ENCODE data around the gene LDHB.
"Not testable (repeated sequence)": the region's sequence is repeated elsewhere in the genome, so short reads cannot be mapped to it uniquely, and the experiment has no call there.

LDHB gene

DNA sequence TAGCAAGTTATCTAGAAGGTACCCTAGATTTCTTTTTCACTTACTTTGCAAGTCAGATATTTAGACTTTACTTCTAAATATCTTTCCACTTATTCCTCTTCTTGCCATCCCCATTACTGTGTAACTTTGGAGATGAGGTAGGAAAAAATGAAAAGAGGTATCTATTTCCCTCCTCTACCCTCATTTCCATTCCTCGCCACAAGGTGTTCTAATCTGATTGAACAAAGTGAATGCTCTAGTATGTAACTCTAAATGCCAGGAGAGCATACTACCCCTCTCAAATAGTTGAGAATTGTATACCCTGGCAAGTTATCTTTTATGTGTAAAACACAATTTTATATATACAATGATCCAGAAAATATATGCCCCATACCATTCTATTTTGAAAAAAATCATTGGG lies 1.7 kb upstream of the LDHB start:
- H3K9ac ChIP-seq (ENCODE audit: low read length), result no peak overlapping the region
- H3K9me3 ChIP-seq (ENCODE audit: low read length), result no peaks in the 10 kb centered on the region
- H3K27me3 ChIP-seq (ENCODE audit: control insufficient read depth in 1 of 2, insufficient read depth in 2 of 2, low read length in 2 of 2), result no peaks in the 10 kb centered on the region
- no peak overlapping the region for H3K4me3 ChIP-seq (ENCODE audit: low read depth in 1 of 2, low read length in 2 of 2)
- peaks cover 20% of the 10 kb centered on the region for H3K4me1 ChIP-seq (ENCODE audit: insufficient read depth, low read length)
- H3K36me3 ChIP-seq (ENCODE audit: insufficient read depth, low read length), result no peaks in the 10 kb centered on the region
- no peak overlapping the region for H3K27ac ChIP-seq (ENCODE audit: low read depth, low read length)

DNA sequence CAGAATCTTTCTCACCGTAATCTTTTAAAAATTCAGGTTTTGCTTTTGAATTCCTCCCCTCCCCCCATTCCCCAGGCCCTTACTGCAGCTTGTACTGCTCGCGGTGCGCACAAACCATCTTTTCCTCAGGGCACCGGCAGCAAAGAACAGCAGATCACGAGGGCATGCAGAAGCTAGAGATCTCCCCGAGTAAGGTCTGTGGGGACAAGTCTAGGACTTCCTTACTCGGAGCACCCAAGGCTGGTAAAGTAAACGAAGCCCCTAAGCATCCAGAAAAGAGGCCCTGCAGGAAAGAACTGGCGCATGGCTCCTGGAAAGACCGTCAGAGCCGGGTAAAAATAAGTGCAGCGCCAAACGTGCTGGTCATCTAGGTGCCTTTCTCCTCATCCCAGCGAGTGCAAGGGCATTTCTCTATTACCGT lies 727 bp downstream of the LDHB start:
- H3K4me1 ChIP-seq (ENCODE audit: insufficient read depth, low read length), result peaks cover 20% of the 10 kb centered on the region
- H3K9me3 ChIP-seq (ENCODE audit: low read length), result no peaks in the 10 kb centered on the region
- peak overlapping the region; percentile 67 for H3K9ac ChIP-seq (ENCODE audit: low read length)
- no peaks in the 10 kb centered on the region for H3K27me3 ChIP-seq (ENCODE audit: control insufficient read depth in 1 of 2, insufficient read depth in 2 of 2, low read length in 2 of 2)
- H3K27ac ChIP-seq (ENCODE audit: low read depth, low read length), result peak overlapping the region; percentile 93
- H3K36me3 ChIP-seq (ENCODE audit: insufficient read depth, low read length), result peaks cover 14% of the 10 kb centered on the region
- H3K4me3 ChIP-seq (ENCODE audit: low read depth in 1 of 2, low read length in 2 of 2), result peak overlapping the region; percentile 86 to 95

DNA sequence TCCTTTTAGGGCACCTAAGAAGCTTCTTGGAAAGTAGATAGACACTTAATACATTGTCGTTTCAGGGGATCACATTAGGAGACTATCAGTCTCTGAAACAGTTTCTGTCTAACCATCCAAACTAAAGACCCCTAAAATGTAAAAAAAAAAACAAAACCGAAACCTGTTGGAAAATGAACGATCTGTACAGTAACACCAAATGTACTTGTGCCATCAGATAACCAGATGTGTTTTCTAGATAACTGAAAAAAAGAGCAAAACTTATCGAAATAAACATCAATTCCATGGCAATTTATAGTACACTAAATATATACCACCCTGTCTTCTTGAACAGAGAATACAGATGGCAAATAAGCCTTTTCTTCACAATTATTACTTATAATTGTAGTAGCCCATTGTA lies 2.1 kb downstream of the LDHB start:
- Histone ChIP-seq H3K4me3 (ENCODE audit: low read depth in 1 of 2, low read length in 2 of 2) (peak overlapping the region in 1 of 2 donors; percentile 2), H3K36me3 (ENCODE audit: insufficient read depth, low read length) (peaks cover 26% of the 10 kb centered on the region), H3K27me3 (ENCODE audit: control insufficient read depth in 1 of 2, insufficient read depth in 2 of 2, low read length in 2 of 2) (no peaks in the 10 kb centered on the region), H3K9me3 (ENCODE audit: low read length) (no peaks in the 10 kb centered on the region), H3K27ac (ENCODE audit: low read depth, low read length) (no peak overlapping the region), H3K4me1 (ENCODE audit: insufficient read depth, low read length) (peaks cover 20% of the 10 kb centered on the region), H3K9ac (ENCODE audit: low read length) (no peak overlapping the region)

DNA sequence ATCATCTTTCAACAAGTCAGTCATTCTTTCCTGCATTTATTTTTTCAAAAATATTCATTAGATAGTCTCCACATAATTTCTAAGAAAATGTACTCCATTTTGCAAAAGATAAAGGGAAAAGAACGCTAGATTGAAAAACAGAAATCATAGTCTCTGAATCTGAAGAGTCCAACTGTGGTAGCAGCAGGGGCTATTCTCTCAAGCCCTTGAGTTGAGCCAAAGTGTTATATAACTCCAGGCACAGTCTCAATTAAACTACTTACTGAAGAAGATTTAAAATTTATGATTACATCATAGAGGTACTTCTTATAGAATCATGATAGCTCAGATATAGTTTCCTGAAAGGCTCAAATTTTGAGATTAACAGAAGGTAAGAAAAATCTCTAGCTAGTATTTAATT lies 5.8 kb downstream of the LDHB start:
- peaks cover 19% of the 10 kb centered on the region for H3K4me1 ChIP-seq (ENCODE audit: insufficient read depth, low read length)
- H3K4me3 ChIP-seq (ENCODE audit: low read depth in 1 of 2, low read length in 2 of 2), result no peak overlapping the region
- no peaks in the 10 kb centered on the region for H3K9me3 ChIP-seq (ENCODE audit: low read length)
- H3K27ac ChIP-seq (ENCODE audit: low read depth, low read length), result no peak overlapping the region
- peaks cover 35% of the 10 kb centered on the region for H3K36me3 ChIP-seq (ENCODE audit: insufficient read depth, low read length)
- H3K9ac ChIP-seq (ENCODE audit: low read length), result no peak overlapping the region
- no peaks in the 10 kb centered on the region for H3K27me3 ChIP-seq (ENCODE audit: control insufficient read depth in 1 of 2, insufficient read depth in 2 of 2, low read length in 2 of 2)

DNA sequence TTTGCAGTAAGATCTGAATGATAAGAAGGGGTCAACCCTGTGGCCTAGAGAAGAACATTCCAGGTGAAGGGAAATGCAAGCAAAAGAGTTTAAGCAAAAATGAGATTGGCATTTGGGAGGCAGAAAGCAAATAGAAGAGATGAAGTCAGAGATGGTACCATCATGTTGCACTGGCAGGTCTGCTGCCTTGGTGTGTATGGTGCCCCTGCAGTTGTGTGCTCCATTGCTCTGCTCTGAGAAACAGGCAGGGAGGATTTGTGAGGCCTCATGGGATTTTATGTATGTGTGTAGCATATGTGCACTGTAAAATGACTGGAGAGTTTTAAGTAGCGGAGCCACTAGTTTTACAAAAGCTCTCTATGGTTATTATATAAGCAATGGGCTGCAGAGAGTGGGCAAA lies 6.6 kb downstream of the LDHB start:
- no peaks in the 10 kb centered on the region for H3K9me3 ChIP-seq (ENCODE audit: low read length)
- peaks cover 41% of the 10 kb centered on the region for H3K36me3 ChIP-seq (ENCODE audit: insufficient read depth, low read length)
- H3K9ac ChIP-seq (ENCODE audit: low read length), result no peak overlapping the region
- no peak overlapping the region for H3K27ac ChIP-seq (ENCODE audit: low read depth, low read length)
- H3K4me3 ChIP-seq (ENCODE audit: low read depth in 1 of 2, low read length in 2 of 2), result no peak overlapping the region
- no peaks in the 10 kb centered on the region for H3K27me3 ChIP-seq (ENCODE audit: control insufficient read depth in 1 of 2, insufficient read depth in 2 of 2, low read length in 2 of 2)
- H3K4me1 ChIP-seq (ENCODE audit: insufficient read depth, low read length), result peaks cover 11% of the 10 kb centered on the region

DNA sequence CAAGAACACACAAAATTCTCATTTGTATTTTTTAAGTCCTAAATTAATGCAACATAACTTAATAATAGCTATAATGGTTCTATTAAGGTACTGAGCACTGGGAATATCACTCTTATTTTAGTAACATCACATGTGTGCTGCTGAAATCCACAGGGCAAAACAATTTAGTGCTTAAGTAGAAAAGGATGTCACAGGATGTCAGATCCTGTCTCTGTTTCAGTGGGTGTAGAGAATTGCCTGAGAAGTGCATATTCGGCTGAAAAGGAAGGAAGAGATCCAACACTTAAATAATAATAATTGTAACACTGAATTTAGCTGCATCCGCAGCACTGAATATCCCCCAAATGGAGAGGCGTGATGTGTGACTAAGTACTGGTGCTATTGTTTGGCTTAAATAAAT lies 8.6 kb downstream of the LDHB start:
- no peaks in the 10 kb centered on the region for H3K27me3 ChIP-seq (ENCODE audit: control insufficient read depth in 1 of 2, insufficient read depth in 2 of 2, low read length in 2 of 2)
- H3K4me1 ChIP-seq (ENCODE audit: insufficient read depth, low read length), result no peaks in the 10 kb centered on the region

DNA sequence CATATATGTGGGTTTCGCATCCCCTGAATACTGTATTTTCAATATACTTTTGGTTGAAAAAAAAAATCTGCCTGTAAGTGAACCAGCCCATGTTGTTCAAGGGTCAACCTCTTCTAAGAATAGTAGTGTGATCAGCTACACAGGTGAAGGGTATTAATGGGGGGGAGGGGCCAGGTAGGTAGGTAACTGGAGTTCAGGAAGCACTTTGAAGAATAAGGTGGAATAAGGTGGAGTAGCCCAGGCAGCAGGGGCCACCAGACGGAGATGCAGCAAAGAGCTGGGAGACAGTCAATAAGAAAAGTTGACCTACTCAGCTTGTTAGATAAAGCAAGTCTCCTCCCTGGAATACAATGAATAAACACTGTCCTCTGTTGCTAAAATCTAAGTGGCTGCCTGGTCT lies 9.3 kb downstream of the LDHB start:
- no peak overlapping the region for H3K4me3 ChIP-seq (ENCODE audit: low read depth in 1 of 2, low read length in 2 of 2)
- peaks cover 49% of the 10 kb centered on the region for H3K36me3 ChIP-seq (ENCODE audit: insufficient read depth, low read length)
- no peaks in the 10 kb centered on the region for H3K4me1 ChIP-seq (ENCODE audit: insufficient read depth, low read length)
- H3K27me3 ChIP-seq (ENCODE audit: control insufficient read depth in 1 of 2, insufficient read depth in 2 of 2, low read length in 2 of 2), result no peaks in the 10 kb centered on the region
- H3K9me3 ChIP-seq (ENCODE audit: low read length), result no peaks in the 10 kb centered on the region
- H3K27ac ChIP-seq (ENCODE audit: low read depth, low read length), result no peak overlapping the region
- no peak overlapping the region for H3K9ac ChIP-seq (ENCODE audit: low read length)

More for the DNA sequence above, 8.6 kb downstream of the LDHB start:
- H3K9me3 ChIP-seq (ENCODE audit: low read length), result no peaks in the 10 kb centered on the region
- no peak overlapping the region for H3K4me3 ChIP-seq (ENCODE audit: low read depth in 1 of 2, low read length in 2 of 2)
- peaks cover 43% of the 10 kb centered on the region for H3K36me3 ChIP-seq (ENCODE audit: insufficient read depth, low read length)
- H3K27ac ChIP-seq (ENCODE audit: low read depth, low read length), result no peak overlapping the region
- no peak overlapping the region for H3K9ac ChIP-seq (ENCODE audit: low read length)

DNA sequence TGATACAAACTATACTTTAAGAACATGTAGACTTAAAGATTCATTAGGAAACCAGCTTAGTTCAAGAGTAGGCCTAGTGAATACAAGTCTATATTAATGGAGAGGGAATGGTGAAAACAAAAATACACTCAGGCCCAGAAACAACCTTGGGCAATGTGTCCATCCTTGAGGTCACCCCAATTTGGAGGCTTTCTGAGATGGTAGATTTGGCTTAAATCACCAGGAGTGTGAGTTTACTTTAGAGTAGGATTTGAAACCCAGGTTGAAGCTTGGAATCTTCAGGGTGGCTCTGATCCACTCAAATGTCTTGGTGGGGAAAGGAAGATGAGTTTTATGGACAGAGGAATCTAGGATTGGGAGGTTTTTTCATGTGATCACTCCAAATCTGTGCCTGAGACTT lies 10.5 kb downstream of the LDHB start:
- Histone ChIP-seq H3K27me3 (ENCODE audit: control insufficient read depth in 1 of 2, insufficient read depth in 2 of 2, low read length in 2 of 2) (no peaks in the 10 kb centered on the region), H3K36me3 (ENCODE audit: insufficient read depth, low read length) (peaks cover 50% of the 10 kb centered on the region), H3K27ac (ENCODE audit: low read depth, low read length) (no peak overlapping the region), H3K4me1 (ENCODE audit: insufficient read depth, low read length) (no peaks in the 10 kb centered on the region), H3K9me3 (ENCODE audit: low read length) (no peaks in the 10 kb centered on the region), H3K9ac (ENCODE audit: low read length) (no peak overlapping the region), H3K4me3 (ENCODE audit: low read depth in 1 of 2, low read length in 2 of 2) (no peak overlapping the region)

DNA sequence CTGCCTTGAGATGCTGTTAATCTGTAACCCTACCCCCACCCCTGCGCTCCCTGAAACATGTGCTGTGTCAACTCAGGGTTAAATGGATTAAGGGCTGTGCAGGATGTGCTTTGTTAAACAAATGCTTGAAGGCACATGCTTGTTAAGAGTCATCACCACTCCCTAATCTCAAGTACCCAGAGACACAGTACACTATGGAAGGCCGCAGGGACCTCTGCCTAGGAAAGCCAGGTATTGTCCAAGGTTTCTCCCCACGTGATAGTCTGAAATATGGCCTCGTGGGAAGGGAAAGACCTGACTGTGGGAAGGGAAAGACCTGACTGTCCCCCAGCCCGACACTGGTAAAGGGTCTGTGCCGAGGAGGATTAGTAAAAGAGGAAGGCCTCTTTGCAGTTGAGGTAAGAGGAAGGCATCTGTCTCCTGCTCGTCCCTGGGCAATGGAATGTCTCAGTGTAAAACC lies 12.6 kb downstream of the LDHB start:
- not testable (repeated sequence) for H3K27me3 ChIP-seq (ENCODE audit: control insufficient read depth in 1 of 2, insufficient read depth in 2 of 2, low read length in 2 of 2); H3K4me3 ChIP-seq (ENCODE audit: low read depth in 1 of 2, low read length in 2 of 2); H3K9ac ChIP-seq (ENCODE audit: low read length); H3K9me3 ChIP-seq (ENCODE audit: low read length); H3K4me1 ChIP-seq (ENCODE audit: insufficient read depth, low read length); H3K27ac ChIP-seq (ENCODE audit: low read depth, low read length)
- H3K36me3 ChIP-seq (ENCODE audit: insufficient read depth, low read length), result peaks cover 49% of the 10 kb centered on the region

DNA sequence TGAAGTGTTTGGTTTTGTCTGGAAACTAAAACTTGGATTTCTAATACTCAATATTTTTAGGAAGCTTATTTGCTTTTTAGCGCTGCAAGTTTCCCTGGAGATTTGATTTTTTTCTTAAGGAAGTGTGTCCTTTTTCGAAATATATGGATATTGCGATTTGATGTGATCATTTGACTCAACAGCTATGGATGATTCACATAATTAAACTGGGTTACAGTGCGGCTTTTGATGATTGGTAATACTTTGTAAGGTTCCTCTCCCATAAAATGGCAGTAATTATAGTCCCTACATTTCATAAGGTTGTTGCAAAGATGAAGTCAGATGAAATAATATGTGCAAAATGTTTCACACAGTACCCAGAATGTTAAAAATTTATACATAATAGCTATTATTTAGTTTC lies 13.1 kb downstream of the LDHB start:
- Histone ChIP-seq H3K4me1 (ENCODE audit: insufficient read depth, low read length) (no peaks in the 10 kb centered on the region), H3K9ac (ENCODE audit: low read length) (no peak overlapping the region), H3K4me3 (ENCODE audit: low read depth in 1 of 2, low read length in 2 of 2) (no peak overlapping the region), H3K27me3 (ENCODE audit: control insufficient read depth in 1 of 2, insufficient read depth in 2 of 2, low read length in 2 of 2) (no peaks in the 10 kb centered on the region), H3K9me3 (ENCODE audit: low read length) (no peaks in the 10 kb centered on the region), H3K36me3 (ENCODE audit: insufficient read depth, low read length) (peaks cover 49% of the 10 kb centered on the region), H3K27ac (ENCODE audit: low read depth, low read length) (no peak overlapping the region)

DNA sequence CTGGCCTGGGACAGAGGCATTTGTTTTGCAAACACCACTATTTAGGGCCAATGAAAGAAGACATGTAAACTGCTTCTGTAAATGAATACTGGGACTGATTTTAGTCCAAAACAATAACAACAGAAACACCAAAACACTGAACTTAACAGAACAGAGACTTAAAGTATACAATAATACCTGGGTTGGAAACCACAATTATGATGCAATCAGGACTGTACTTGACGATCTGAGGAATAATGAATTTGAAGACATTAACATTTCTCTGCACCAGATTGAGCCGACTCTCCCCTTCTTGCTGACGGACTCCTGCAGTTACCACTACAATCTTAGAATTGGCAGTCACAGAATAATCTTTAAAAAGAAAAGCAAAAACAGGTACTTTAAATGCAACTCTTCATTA lies 13.9 kb downstream of the LDHB start:
- peaks cover 49% of the 10 kb centered on the region for H3K36me3 ChIP-seq (ENCODE audit: insufficient read depth, low read length)
- no peaks in the 10 kb centered on the region for H3K9me3 ChIP-seq (ENCODE audit: low read length)
- no peak overlapping the region for H3K9ac ChIP-seq (ENCODE audit: low read length)
- H3K4me3 ChIP-seq (ENCODE audit: low read depth in 1 of 2, low read length in 2 of 2), result no peak overlapping the region
- H3K27ac ChIP-seq (ENCODE audit: low read depth, low read length), result no peak overlapping the region
- no peaks in the 10 kb centered on the region for H3K4me1 ChIP-seq (ENCODE audit: insufficient read depth, low read length)
- no peaks in the 10 kb centered on the region for H3K27me3 ChIP-seq (ENCODE audit: control insufficient read depth in 1 of 2, insufficient read depth in 2 of 2, low read length in 2 of 2)

DNA sequence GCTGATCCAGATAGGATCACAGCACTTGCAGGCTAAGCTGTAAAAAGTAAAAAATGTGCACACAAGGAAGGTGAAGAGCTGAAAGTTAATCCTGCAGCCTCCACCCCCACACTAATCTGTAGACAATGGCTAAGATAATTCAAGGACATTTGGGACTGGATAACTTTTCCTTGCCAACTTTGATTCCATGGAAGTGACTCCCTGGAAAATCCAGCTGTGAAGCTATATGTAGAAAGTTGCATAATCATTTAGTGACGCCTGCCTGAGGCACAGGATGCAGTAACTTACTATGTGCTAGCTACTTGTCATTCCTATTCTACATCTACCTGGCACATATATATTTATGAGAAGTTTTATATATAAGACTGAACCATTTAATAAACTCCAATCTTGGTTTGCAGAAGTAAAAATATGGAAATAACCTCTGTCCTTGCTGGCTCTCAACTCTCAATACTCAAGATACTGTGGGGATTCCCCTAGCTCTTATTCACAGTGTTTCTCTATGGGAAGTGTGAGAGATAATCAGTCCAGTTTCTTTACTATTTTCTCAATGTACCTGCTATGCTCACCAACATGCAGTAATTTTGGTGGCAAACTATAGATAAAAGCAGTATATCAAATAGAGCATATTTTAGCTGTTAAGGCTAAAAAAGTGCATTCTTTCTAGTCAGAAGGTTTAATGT lies 14.8 kb downstream of the LDHB start:
- Histone ChIP-seq H3K4me1 (ENCODE audit: insufficient read depth, low read length) (no peaks in the 10 kb centered on the region), H3K9me3 (ENCODE audit: low read length) (no peaks in the 10 kb centered on the region), H3K27ac (ENCODE audit: low read depth, low read length) (no peak overlapping the region), H3K36me3 (ENCODE audit: insufficient read depth, low read length) (peaks cover 45% of the 10 kb centered on the region), H3K4me3 (ENCODE audit: low read depth in 1 of 2, low read length in 2 of 2) (no peak overlapping the region), H3K27me3 (ENCODE audit: control insufficient read depth in 1 of 2, insufficient read depth in 2 of 2, low read length in 2 of 2) (no peaks in the 10 kb centered on the region), H3K9ac (ENCODE audit: low read length) (no peak overlapping the region)
